ENCODE data around the gene ZNF672.

The ZNF672 gene

GRCh38 chr1:248858891-248859889 lies 21.2 kb downstream of the ZNF672 start, which contains the start of gene ZNF692:
ZNF692 (minus strand) TSS chr1:248859085; CDS start chr1:248858309, 776 bp downstream.
- Histone ChIP-seq H3K4me3 (peak within 1 kb of the TSS; percentile 95), H3K9me3 (ENCODE audit: low read depth, low read length) (no peaks in the 10 kb centered on the region), H3K27ac (peak within 1 kb of the TSS; percentile 78), H3K9ac (ENCODE audit: insufficient read length) (peak within 1 kb of the TSS; percentile 95), H3K36me3 (ENCODE audit: insufficient read depth, low read length) (peaks cover 23% of the 10 kb centered on the region)
- peak; percentile 84 for DNase-seq (ENCODE audit: low read depth, low spot score)
- no peak for TF ChIP-seq EZH2 (IDR thresholded peaks at IDR 0.05)
- TF ChIP-seq POLR2AphosphoS5 (IDR thresholded peaks at IDR 0.05; ENCODE audit: borderline replicate concordance, low read depth, low read length) = peak; percentile 97
- TF ChIP-seq FOXP2 (optimal IDR thresholded peaks at IDR 0.05; ENCODE audit: control extremely low read depth, extremely low read length, insufficient read depth) = peak; percentile 64

GRCh38 chr1:248860007-248860406 lies 22.0 kb downstream of the ZNF672 start:
- Histone ChIP-seq H3K9ac (ENCODE audit: insufficient read length) (no peak overlapping the region), H3K4me3 (no peak overlapping the region), H3K9me3 (ENCODE audit: low read depth, low read length) (no peaks in the 10 kb centered on the region), H3K27ac (no peak overlapping the region), H3K36me3 (ENCODE audit: insufficient read depth, low read length) (peaks cover 15% of the 10 kb centered on the region)
- DNase-seq (ENCODE audit: low read depth, low spot score) = no peak
- TF ChIP-seq EZH2 (IDR thresholded peaks at IDR 0.05) = no peak
- no peak for TF ChIP-seq FOXP2 (optimal IDR thresholded peaks at IDR 0.05; ENCODE audit: control extremely low read depth, extremely low read length, insufficient read depth)
- no peak for TF ChIP-seq POLR2AphosphoS5 (IDR thresholded peaks at IDR 0.05; ENCODE audit: borderline replicate concordance, low read depth, low read length)

- Histone ChIP-seq H3K4me3 (no peak overlapping the region), H3K27ac (no peak overlapping the region), H3K9ac (ENCODE audit: insufficient read length) (no peak overlapping the region), H3K9me3 (ENCODE audit: low read depth, low read length) (no peaks in the 10 kb centered on the region), H3K36me3 (ENCODE audit: insufficient read depth, low read length) (no peaks in the 10 kb centered on the region)
- DNase-seq (ENCODE audit: low read depth, low spot score) = no peak
- TF ChIP-seq FOXP2 (optimal IDR thresholded peaks at IDR 0.05; ENCODE audit: control extremely low read depth, extremely low read length, insufficient read depth) = no peak
- TF ChIP-seq EZH2 (IDR thresholded peaks at IDR 0.05) = no peak
- TF ChIP-seq POLR2AphosphoS5 (IDR thresholded peaks at IDR 0.05; ENCODE audit: borderline replicate concordance, low read depth, low read length) = no peak
Observed at GRCh38 chr1:248861616-248862015, 23.6 kb downstream of the ZNF672 start.

GRCh38 chr1:248862695-248862997 lies 24.6 kb downstream of the ZNF672 start:
- peak overlapping the region; percentile 72 for H3K4me3 ChIP-seq
- no peaks in the 10 kb centered on the region for H3K9me3 ChIP-seq (ENCODE audit: low read depth, low read length)
- no peaks in the 10 kb centered on the region for H3K36me3 ChIP-seq (ENCODE audit: insufficient read depth, low read length)
- H3K27ac ChIP-seq = no peak overlapping the region
- H3K9ac ChIP-seq (ENCODE audit: insufficient read length) = no peak overlapping the region
- DNase-seq (ENCODE audit: low read depth, low spot score) = no peak
- TF ChIP-seq FOXP2 (optimal IDR thresholded peaks at IDR 0.05; ENCODE audit: control extremely low read depth, extremely low read length, insufficient read depth) (no peak), POLR2AphosphoS5 (IDR thresholded peaks at IDR 0.05; ENCODE audit: borderline replicate concordance, low read depth, low read length) (no peak), EZH2 (IDR thresholded peaks at IDR 0.05) (no peak)

GRCh38 chr1:248862998-248863881 lies 25.2 kb downstream of the ZNF672 start:
- no peak overlapping the region for H3K27ac ChIP-seq
- no peak for DNase-seq (ENCODE audit: low read depth, low spot score)
- H3K9ac ChIP-seq (ENCODE audit: insufficient read length) = no peak overlapping the region
- no peaks in the 10 kb centered on the region for H3K9me3 ChIP-seq (ENCODE audit: low read depth, low read length)
- peak; percentile 70 for TF ChIP-seq POLR2AphosphoS5 (IDR thresholded peaks at IDR 0.05; ENCODE audit: borderline replicate concordance, low read depth, low read length)
- TF ChIP-seq EZH2 (IDR thresholded peaks at IDR 0.05) = no peak
- H3K4me3 ChIP-seq = peak overlapping the region; percentile 72
- H3K36me3 ChIP-seq (ENCODE audit: insufficient read depth, low read length) = no peaks in the 10 kb centered on the region

GRCh38 chr1:248871837-248872401 lies 33.9 kb downstream of the ZNF672 start:
- H3K9me3 ChIP-seq (ENCODE audit: low read depth, low read length) = no peaks in the 10 kb centered on the region
- DNase-seq (ENCODE audit: low read depth, low spot score) = no peak
- H3K9ac ChIP-seq (ENCODE audit: insufficient read length) = peak overlapping the region; percentile 52
- H3K36me3 ChIP-seq (ENCODE audit: insufficient read depth, low read length) = no peaks in the 10 kb centered on the region
- peak overlapping the region; percentile 98 for H3K4me3 ChIP-seq
- TF ChIP-seq EZH2 (IDR thresholded peaks at IDR 0.05) (no peak), FOXP2 (optimal IDR thresholded peaks at IDR 0.05; ENCODE audit: control extremely low read depth, extremely low read length, insufficient read depth) (no peak), POLR2AphosphoS5 (IDR thresholded peaks at IDR 0.05; ENCODE audit: borderline replicate concordance, low read depth, low read length) (no peak)
- peak overlapping the region; percentile 94; the same call in 1 of the 2 replicates for H3K27ac ChIP-seq

- Histone ChIP-seq H3K27ac (peak overlapping the region; percentile 94), H3K36me3 (ENCODE audit: insufficient read depth, low read length) (no peaks in the 10 kb centered on the region), H3K4me3 (peak overlapping the region; percentile 98), H3K9me3 (ENCODE audit: low read depth, low read length) (no peaks in the 10 kb centered on the region), H3K9ac (ENCODE audit: insufficient read length) (peak overlapping the region; percentile 85)
- TF ChIP-seq FOXP2 (optimal IDR thresholded peaks at IDR 0.05; ENCODE audit: control extremely low read depth, extremely low read length, insufficient read depth) = no peak
- no peak for TF ChIP-seq EZH2 (IDR thresholded peaks at IDR 0.05)
- no peak for TF ChIP-seq POLR2AphosphoS5 (IDR thresholded peaks at IDR 0.05; ENCODE audit: borderline replicate concordance, low read depth, low read length)
- DNase-seq (ENCODE audit: low read depth, low spot score) = peak; percentile 14
Observed at GRCh38 chr1:248872752-248873408, 34.9 kb downstream of the ZNF672 start.

Measured in SK-N-MC (cell line).